Renal cortex interstitium (tissue), 11 donors: ENCODE measurements around the gene GALP. TPM values are rescaled to one million over a fixed set of nuclear protein-coding genes. Genes with fewer than 3 reads are reported as not detected.
"Not testable (repeated sequence)": the region's sequence is repeated elsewhere in the genome, so short reads cannot be mapped to it uniquely, and the experiment has no call there.

Experiments
- DNase-seq, 11 donors: peaks; one replicate each; pipeline ENCODE4 v3.0.0-alpha.2; 2013; ENCODE audit warnings: low read depth in 9 of 11, low spot score in 4 of 11; ENCODE audit errors: extremely low read depth in 1 of 11
- polyA plus RNA-seq, 3 donors: library from polyadenylated mRNA; unstranded; fragments of 120-200 nt; gene quantifications; one replicate each; pipeline ENCODE4 v1.2.1, GENCODE V29; 2013; ENCODE audit not compliant: insufficient read length in 3 of 3

GALP gene
- polyA plus RNA-seq, 3 donors: not detected

DNA sequence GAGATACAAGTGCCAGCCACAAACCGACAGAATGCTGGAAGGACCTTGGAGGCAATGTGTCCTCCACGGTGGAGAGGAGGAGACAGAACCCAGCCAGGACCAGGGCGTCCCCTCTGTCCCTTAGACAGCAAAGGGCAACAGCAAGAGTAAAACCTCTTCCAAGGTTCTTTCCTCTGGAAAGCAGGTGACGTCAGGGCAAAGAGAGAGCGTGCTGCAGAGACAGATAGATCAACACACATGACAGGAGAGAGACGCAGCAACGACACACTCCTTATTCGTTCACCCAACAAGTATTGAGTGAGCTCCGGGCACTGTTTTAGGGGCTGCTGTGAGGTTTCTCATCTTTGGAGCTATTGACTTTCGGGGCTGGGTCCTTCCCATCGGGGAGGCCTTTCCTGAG is 1.3 kb upstream of the GALP start:
- DNase-seq: no peak

DNA sequence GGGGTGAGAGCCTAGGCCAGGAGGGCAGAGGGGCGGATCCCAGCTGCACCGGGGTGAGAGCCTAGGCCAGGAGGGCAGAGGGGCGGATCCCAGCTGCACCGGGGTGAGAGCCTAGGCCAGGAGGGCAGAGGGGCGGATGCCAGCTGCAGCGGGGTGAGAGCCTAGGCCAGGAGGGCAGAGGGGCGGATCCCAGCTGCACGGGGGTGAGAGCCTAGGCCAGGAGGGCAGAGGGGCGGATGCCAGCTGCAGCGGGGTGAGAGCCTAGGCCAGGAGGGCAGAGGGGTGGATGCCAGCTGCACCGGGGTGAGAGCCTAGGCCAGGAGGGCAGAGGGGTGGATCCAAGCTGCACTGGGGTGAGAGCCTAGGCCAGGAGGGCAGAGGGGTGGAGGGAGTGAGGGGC is 502 bp downstream of the GALP start:
- DNase-seq: not testable (repeated sequence)

DNA sequence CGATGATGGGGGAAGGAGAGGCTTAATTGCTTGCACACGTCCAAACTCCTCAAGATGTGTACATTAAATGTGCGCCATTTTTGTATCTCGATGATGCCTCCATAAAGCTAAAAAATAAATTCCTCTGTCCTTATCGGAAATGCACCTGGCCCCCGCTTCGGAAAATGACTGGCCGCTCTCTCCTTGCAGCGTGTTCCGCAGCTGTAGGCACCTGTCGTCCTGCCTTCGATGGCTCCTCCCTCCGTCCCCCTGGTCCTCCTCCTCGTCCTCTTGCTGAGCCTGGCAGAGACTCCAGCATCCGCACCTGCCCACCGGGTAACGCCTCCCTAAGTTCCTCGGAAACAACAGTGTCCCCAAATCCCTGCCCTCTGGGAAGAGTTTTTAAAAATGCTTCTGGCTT is 1.1 kb downstream of the GALP start:
- no peak for DNase-seq

DNA sequence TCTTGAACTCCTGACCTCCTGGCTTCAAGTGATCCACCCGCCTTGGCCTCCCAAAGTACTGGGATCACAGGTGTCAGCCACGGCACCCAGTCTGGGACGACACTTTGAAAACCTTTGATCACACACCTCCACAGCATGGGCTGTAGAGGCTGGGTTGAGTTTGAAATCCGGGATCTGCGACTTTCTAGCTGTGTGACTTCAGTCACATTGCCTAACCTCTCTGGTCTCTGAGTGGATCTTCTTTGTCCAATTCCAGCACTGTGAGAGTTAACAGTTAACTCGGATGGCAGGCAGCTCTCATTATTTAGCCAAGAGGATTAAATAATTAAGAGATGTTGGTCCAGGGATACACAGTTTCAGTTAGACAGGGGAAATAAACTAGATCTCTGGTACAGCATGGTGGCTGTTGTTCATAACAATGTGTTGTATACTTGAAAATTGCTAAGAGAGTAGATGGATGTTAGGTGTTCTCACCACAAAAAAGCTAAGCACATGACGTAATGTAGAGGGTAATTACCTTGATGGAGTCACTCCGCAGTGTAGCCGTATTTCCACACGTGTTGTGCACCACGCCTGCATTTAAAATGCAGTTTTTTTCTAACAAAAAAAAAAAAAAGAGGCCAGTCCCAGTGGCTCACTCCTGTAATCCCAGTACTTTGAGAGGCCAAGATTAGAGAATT is 1.9 kb downstream of the GALP start:
- DNase-seq: no peak

DNA sequence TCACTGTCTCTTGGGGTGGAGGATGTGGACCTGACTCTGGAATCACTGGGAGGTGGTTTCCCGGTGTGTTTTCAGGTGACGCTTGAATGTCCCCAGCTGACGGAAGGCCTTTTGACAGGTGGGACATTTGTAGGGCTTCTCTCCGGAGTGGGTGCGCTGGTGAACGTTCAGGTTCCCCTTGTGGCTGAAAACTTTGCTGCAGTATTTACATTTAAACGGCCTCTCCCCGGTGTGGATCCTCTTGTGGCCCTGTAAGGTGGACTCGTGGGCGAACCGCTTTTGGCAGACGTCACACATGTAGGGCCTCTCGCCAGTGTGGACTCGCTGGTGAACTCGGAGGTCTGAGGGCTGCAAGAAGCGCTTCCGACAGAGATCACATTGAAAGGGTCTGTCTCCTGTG is 14.0 kb downstream of the GALP start:
- no peak for DNase-seq

DNA sequence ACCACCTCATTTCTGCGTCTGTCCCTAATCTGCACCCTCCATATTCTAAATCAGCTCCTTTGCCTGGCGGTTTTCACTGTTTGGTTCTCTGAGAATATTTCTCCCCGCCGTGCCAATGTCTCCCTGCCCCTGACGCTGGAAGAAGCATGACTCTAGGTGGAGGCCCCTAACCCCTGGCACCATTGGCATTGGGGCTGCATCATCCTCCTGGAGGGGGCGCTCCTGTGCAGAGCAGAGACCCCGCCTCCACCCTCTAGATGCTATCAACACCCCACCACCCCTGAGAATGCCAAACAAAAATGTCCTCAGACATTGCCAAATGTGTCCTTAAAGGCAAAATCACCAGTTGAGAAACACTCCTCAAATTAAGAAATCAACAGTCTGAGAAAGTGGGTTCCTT is 15.3 kb downstream of the GALP start:
- no peak for DNase-seq

DNA sequence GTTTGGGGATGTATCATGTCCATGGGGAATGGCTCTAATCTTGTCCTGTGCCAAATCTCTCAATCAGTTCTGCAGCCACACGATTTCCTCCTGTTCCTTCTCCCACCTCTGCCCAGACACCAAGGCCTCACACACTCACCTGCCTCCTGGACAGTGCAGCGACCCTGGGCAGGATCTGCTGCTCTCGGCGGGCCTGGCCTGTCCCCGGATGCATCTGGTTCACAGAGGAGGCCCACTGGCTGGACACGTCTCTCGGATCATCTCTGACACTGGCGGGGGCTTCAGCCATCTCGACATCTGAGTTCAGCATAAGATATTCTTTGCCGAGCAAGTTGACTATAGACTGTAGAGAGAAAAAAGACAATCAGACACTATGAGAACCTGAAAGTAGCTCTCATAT is 15.9 kb downstream of the GALP start:
- no peak for DNase-seq

DNA sequence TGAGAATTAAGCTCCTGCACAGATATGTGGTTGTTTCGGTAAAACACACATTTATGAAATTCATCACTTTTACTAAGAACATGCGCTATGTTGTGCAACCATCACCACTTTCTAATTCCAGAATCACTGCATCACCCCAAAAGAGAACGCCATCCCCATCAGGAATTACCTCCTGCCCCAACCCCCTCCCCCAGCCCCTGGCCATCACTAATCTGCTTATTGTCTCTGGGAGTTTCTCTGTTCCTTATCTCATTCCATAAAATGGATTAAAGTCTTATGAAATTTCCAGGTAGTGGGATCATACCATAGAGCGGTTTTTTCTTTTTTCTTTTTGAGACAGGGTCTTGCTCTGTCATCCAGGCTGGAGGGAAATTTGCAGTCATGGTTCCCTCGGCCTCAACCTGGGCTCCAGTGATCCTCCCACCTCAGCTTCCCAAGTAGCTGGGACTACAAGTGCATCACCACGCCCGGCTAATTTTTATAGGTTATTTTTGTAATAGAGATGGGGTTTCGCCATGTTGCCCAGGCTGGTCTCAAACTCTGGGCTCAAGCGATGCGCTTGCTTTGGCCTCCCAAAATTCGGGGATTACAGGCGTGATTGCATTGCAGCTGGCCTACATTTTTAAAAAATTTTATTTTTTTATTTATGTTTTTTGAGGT is 18.3 kb downstream of the GALP start:
- peak in 3 of 11 donors; percentile 16 to 27 (median 18) for DNase-seq

DNA sequence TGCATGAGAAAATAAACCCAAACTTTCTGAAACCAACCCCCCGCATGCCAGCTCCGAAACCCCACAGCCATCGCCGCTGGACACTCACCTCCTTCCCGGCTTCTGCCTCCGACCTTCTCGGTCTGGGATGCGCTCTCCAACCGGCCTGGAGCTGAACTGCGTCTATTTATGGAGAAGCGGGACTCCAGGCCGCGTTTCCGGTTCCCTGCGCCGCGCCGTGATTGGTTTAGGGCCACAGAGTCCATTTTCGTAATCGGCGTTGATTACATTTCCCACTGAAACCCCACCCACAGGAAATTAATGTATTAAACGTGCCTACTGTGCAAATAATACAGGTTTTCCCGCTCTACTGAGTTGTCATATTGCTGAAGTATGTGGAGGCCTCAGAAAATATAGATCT is 21.8 kb downstream of the GALP start, which contains the start of gene ZSCAN5B:
Gene ZSCAN5B, minus strand, starts transcription at position 138 of the 400 bp plus-strand sequence. CDS start 4,731 bp downstream, outside the sequence.
- not testable (repeated sequence) for DNase-seq

DNA sequence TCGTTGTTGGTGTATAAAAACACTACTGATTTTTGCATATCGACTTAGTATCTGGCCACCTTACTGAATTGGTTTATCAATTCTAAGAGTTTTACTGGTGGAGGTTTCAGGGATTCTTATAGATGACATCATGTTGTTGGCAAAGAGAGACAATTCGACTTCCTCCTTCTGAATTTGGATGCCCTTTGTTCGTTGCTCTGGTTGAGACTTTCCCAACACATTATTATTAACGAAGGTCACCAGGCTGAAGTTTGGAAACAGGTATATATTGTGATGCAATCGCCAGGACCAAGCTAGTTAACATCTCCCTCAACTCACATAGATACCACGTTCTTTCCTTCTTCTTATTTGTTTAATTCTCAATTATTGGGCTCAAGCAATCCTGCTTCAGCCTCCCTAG is 23.9 kb downstream of the GALP start:
- no peak for DNase-seq

DNA sequence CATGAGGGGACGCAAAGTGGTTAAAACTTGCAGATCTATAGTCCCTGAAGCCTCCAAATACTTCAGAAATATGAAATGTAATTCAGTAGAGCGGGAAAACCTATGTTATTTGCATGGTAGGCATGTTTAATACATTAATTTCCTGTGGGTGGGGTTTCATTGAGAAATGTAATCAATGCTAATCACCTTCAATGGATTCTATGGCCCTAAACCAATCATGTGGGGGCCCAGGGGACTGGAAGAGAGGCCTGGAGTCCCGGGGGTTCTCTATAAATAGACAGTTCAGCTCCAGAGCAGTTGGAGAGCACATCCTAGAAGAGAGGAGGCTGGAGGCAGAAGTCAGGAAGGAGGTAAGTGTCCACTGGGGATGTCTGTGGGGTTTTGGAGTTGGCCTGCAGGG is 26.2 kb downstream of the GALP start, which contains the start of gene ZSCAN5C:
Gene ZSCAN5C, plus strand, starts transcription at position 301 of the 400 bp plus-strand sequence. CDS start 3,641 bp downstream, outside the sequence.
- DNase-seq: no peak

DNA sequence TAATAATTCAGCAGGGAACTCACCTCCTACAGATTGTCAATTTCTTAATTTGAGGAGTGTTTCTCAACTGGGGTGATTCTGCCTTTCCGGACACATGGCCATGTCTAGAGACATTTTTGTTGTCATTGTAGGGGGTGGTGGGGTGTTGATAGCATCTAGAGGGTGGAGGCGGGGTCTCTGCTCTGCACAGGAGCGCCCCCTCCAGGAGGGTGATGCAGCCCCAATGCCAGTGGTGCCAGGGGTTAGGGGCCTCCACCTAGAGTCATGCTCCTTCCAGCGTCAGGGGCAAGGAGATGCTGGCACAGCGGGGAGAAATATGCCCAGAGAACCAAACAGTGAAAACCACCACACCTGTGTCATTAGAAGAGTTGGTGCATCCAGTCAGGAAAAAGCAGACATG is 31.8 kb downstream of the GALP start:
- not testable (repeated sequence) for DNase-seq

DNA sequence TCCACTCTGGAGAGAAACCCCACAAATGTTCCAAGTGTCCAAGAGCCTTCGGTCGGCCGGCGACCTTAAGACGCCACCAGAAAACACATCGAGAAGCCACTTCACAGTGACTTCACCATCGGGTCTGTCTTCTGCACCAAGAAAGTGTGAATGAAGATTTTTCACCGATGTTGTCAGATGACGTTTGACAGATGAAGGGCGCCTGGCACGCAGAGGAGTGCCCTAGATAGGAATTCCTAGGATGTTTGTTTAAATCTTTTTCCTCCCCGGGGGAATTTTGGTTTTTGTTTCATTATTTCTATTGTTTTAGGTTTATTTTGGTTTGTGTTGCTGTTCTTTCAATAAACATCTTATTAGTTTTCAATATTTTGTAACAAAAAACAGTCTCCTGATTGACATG is 33.3 kb downstream of the GALP start:
- DNase-seq: no peak

DNA sequence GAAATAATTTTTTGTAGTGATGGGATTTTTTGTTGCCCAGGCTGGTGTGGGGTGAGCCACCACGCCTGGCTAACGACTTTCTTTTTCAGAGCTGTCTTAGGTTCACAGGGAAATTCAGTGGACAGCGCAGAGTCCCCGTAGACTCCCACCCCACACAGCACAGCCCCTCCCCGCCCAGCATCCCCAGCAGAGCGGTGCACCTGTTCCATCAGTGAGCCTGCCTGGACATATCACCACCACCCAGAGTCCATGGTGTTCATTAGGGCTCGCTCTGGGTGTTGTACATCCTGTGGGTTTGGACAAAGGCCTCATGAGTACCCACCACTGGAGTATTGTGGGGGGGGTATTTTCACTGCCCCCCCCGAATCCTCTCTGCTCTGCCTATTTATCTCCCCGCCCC is 34.2 kb downstream of the GALP start:
- not testable (repeated sequence) for DNase-seq

DNA sequence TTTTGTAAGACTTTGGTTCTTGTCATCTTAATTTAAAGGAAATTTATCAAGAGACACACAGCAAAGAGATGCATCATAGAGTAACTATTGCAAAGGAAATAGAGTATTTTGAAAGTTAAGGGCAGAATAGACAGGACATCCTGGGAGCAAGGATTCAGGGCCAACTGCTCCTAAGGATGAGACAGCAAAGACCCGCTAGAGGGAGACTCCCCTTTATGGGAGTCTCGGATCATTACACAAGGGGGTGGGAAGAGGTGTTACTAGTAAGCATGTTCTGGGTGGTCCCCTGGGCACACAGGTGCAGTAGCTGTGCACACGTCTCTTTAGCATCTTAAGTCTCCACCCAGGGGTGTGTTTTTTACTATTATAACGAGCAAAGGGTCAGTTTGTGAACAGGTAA is 35.9 kb downstream of the GALP start:
- DNase-seq: peak in 1 of 11 donors; percentile 1

DNA sequence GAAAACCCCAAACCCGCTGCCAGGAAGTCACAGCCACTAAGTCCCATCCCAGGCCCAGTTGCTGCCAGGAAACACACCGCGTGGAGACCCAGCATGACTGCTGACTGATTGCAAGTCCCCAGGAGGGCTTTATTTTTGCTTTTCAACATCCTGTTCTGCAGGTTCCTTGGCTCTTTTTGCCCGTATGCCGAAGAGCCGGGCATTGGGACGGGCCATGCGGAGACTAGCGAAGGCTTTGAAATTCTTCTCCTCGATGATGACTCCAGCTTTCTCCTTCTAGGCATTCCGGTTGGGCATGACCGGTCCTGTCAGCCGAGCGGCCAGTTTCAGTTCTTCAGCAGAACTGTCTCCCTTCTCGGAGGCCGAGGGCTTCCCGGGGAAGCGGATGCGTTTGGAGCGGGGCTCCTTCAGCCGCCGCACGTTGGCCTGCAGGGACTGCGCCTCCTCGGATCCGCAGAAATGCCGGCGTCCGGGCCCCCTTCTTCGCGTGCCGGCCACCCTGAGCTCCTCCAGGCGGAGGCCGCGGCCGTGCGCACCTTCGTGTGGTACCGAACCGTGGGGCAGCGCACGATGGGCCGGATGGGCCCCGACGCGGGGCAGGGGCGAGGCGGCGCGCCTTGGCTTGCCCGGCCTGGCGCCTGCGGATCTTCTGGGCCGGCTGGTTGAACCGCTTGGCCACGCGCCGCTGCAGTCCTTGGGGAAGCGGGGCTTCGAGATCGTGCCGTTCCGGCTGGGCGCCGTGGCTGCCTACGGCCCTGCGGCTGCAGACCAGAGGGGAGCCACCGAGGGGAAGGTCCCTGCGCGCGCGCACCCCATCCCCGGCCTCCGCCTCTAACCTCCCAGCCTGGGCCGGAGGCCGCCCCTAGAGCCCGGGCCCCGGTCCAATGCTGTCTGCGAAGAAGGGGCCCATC is 41.5 kb downstream of the GALP start:
- peak in 8 of 11 donors; percentile 6 to 33 (median 18) for DNase-seq

DNA sequence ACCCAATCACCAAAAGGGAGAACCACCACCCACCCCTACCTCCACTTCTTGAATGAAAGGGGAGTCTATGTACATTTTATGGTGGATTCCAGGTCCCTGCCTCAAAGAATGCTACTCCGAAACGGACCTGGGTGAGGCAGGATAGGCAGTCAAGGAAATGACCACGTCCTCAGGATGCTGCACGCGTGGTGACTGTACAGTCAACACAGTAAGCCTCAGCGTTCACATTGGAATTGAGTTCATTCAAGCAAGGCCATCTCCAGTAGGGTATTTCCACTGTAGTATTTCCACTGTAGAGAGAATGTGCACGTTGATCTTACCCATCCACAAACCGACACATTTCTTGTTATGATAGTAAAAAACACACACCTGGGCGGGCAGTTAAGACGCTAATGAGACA is 43.2 kb downstream of the GALP start:
- DNase-seq: no peak

DNA sequence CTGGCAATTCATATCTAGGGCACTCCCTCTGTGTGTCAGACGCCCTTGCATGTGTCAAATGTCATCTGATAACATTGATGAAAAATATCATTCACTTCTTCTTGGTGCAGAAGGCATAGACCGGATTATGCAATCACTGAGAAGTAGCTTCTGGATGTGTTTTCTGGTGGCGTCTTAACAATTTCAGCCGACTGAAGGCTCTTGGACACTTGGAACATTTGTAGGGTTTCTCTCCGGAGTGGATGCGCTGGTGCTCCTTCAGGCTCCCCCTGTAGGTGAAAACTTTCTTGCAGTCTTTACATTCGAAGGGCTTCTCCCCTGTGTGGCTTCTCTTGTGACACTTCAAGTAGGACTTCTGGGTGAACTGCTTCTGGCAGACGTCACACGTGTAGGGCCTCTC is 45.6 kb downstream of the GALP start:
- DNase-seq: peak in 2 of 11 donors; percentile 0 to 6

DNA sequence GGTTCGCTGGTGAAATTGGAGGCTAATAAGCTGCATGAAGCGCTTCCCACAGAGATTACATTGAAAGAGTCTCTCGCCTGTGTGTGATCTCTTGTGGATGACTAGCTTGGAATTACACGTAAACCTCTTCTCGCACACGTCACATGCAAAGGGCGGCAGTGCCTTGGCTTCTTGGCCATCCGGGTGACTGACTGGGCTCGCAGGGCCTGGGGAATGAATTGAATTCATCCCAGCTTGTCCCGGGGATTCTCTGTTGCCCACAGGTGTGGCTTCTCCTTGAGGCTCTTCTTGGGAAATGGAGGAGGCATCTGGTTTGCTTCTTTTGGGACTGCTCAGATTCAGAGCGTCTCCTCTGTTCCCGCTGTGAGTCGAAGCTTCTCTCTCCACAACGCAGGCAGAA is 46.0 kb downstream of the GALP start:
- DNase-seq: no peak

DNA sequence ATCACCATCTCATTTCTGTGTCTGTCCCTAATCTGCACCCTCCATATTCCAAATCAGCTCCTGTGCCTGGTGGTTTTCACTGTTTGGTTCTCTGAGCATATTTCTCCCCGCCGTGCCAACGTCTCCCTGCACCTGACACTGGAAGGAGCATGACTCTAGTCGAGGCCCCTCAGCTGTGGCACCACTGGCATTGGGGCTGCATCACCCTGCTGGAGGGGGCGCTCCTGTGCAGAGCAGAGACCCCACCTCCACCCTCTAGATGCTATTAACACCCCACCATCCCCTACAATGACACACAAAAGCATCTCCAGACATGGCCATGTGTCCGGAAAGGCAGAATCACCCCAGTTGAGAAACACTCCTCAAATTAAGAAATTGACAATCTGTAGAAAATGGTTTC is 47.1 kb downstream of the GALP start:
- DNase-seq: no peak
